ENCODE measurements around the gene GARS1.

- TF ChIP-seq, protein P1, sequence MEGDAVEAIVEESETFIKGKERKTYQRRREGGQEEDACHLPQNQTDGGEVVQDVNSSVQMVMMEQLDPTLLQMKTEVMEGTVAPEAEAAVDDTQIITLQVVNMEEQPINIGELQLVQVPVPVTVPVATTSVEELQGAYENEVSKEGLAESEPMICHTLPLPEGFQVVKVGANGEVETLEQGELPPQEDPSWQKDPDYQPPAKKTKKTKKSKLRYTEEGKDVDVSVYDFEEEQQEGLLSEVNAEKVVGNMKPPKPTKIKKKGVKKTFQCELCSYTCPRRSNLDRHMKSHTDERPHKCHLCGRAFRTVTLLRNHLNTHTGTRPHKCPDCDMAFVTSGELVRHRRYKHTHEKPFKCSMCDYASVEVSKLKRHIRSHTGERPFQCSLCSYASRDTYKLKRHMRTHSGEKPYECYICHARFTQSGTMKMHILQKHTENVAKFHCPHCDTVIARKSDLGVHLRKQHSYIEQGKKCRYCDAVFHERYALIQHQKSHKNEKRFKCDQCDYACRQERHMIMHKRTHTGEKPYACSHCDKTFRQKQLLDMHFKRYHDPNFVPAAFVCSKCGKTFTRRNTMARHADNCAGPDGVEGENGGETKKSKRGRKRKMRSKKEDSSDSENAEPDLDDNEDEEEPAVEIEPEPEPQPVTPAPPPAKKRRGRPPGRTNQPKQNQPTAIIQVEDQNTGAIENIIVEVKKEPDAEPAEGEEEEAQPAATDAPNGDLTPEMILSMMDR (IDR thresholded peaks at IDR 0.05; ENCODE audit: low read depth, low read length, poor library complexity, severe bottlenecking) = no peak
- TF ChIP-seq EZH2phosphoT487 (IDR thresholded peaks at IDR 0.05; ENCODE audit: borderline replicate concordance, low read length) = no peak
Observed at GRCh38 chr7:30618080-30618676, 23.5 kb downstream of the GARS1 start.

Measured in DOHH2 (cell line).